Measurements from ENCODE around the gene C3orf20.

Gene C3orf20

GRCh38 chr3:14772533-14773138 lies 97.7 kb downstream of the C3orf20 start:
- in situ Hi-C loops (cut with HindIII; ENCODE audit: low sequenced_read_pairs) = no loop called here

GRCh38 chr3:14773281-14773680 lies 98.3 kb downstream of the C3orf20 start:
- in situ Hi-C loops (cut with HindIII; ENCODE audit: low sequenced_read_pairs) = no loop called here

GRCh38 chr3:14773691-14774128 lies 98.8 kb downstream of the C3orf20 start:
- in situ Hi-C loops (cut with HindIII; ENCODE audit: low sequenced_read_pairs) = no loop called here

GRCh38 chr3:14774431-14774830 lies 99.5 kb downstream of the C3orf20 start:
- in situ Hi-C loops (cut with HindIII; ENCODE audit: low sequenced_read_pairs) = no loop called here

- in situ Hi-C loops (cut with HindIII; ENCODE audit: low sequenced_read_pairs) = no loop called here
These were observed 100.1 kb downstream of the C3orf20 start for GRCh38 chr3:14775011-14775410.

GRCh38 chr3:14775563-14775962 lies 100.6 kb downstream of the C3orf20 start:
- in situ Hi-C loops (cut with HindIII; ENCODE audit: low sequenced_read_pairs) = no loop called here

- in situ Hi-C loops (cut with HindIII; ENCODE audit: low sequenced_read_pairs) = no loop called here
These were observed 104.2 kb downstream of the C3orf20 start for GRCh38 chr3:14779069-14779685.

GRCh38 chr3:14780927-14781507 lies 106.1 kb downstream of the C3orf20 start:
- in situ Hi-C loops (cut with HindIII; ENCODE audit: low sequenced_read_pairs) = loop anchor here (10.0 kb wide), 1 partner anchor 144 kb away; no protein-coding TSS in a partner anchor

- in situ Hi-C loops (cut with HindIII; ENCODE audit: low sequenced_read_pairs) = loop anchor here (10.0 kb wide), 1 partner anchor 141 kb away; no protein-coding TSS in a partner anchor
These were observed 108.6 kb downstream of the C3orf20 start for GRCh38 chr3:14783480-14784086.

GRCh38 chr3:14784087-14784681 lies 109.2 kb downstream of the C3orf20 start:
- in situ Hi-C loops (cut with HindIII; ENCODE audit: low sequenced_read_pairs) = loop anchor here (10.0 kb wide), 1 partner anchor 141 kb away; no protein-coding TSS in a partner anchor

- in situ Hi-C loops (cut with HindIII; ENCODE audit: low sequenced_read_pairs) = loop anchor here (5.0 to 10.0 kb wide), 2 partner anchors 52 to 139 kb away; no protein-coding TSS in a partner anchor
These were observed 110.5 kb downstream of the C3orf20 start for GRCh38 chr3:14785207-14786155.

- in situ Hi-C loops (cut with HindIII; ENCODE audit: low sequenced_read_pairs) = loop anchor here (5.0 to 10.0 kb wide), 2 partner anchors 51 to 138 kb away; no protein-coding TSS in a partner anchor
These were observed 111.4 kb downstream of the C3orf20 start for GRCh38 chr3:14786369-14786768.

- in situ Hi-C loops (cut with HindIII; ENCODE audit: low sequenced_read_pairs) = loop anchor here (5.0 to 10.0 kb wide), 2 partner anchors 50 to 137 kb away; no protein-coding TSS in a partner anchor
These were observed 112.7 kb downstream of the C3orf20 start for GRCh38 chr3:14787630-14788029.

- in situ Hi-C loops (cut with HindIII; ENCODE audit: low sequenced_read_pairs) = loop anchor here (5.0 to 10.0 kb wide), 2 partner anchors 49 to 136 kb away; no protein-coding TSS in a partner anchor
These were observed 113.7 kb downstream of the C3orf20 start for GRCh38 chr3:14788644-14789043.

GRCh38 chr3:14789221-14789620 lies 114.3 kb downstream of the C3orf20 start:
- in situ Hi-C loops (cut with HindIII; ENCODE audit: low sequenced_read_pairs) = loop anchor here (5.0 to 10.0 kb wide), 2 partner anchors 48 to 136 kb away; no protein-coding TSS in a partner anchor

GRCh38 chr3:14789640-14790285 lies 114.8 kb downstream of the C3orf20 start:
- in situ Hi-C loops (cut with HindIII; ENCODE audit: low sequenced_read_pairs) = loop anchor here (5.0 to 10.0 kb wide), 2 partner anchors 48 to 135 kb away; no protein-coding TSS in a partner anchor

- in situ Hi-C loops (cut with HindIII; ENCODE audit: low sequenced_read_pairs) = no loop called here
These were observed 116.5 kb downstream of the C3orf20 start for GRCh38 chr3:14791343-14791945.

GRCh38 chr3:14792691-14793121 lies 117.8 kb downstream of the C3orf20 start:
- in situ Hi-C loops (cut with HindIII; ENCODE audit: low sequenced_read_pairs) = no loop called here
